Adipocyte (in vitro differentiated cells): ENCODE measurements around the gene CREBBP.

Experiments used
- DNase-seq: peaks from one replicate; pipeline ENCODE4 v3.0.0-alpha.2; 2015; ENCODE audit warnings: low read depth
- H3K27me3 ChIP-seq: replicated peaks from 2 replicates; pipeline ENCODE4 v1.7.0; 2013; ENCODE audit warnings: mild to moderate bottlenecking, low read length, moderate library complexity; ENCODE audit not compliant: control insufficient read depth, insufficient read depth
- H3K36me3 ChIP-seq: 2 replicates; pipeline ENCODE4 v1.7.0; 2013; ENCODE audit warnings: low read length, mild to moderate bottlenecking, moderate library complexity; ENCODE audit not compliant: control insufficient read depth, insufficient read depth, severe bottlenecking
- H3K4me1 ChIP-seq: 2 replicates; pipeline ENCODE4 v1.7.0; 2013; ENCODE audit warnings: mild to moderate bottlenecking, low read length, moderate library complexity; ENCODE audit not compliant: control insufficient read depth, insufficient read depth
- H3K4me3 ChIP-seq: 2 replicates; pipeline ENCODE4 v1.7.0; 2013; ENCODE audit warnings: mild to moderate bottlenecking, low read length, moderate library complexity
- H3K9ac ChIP-seq: 2 replicates; pipeline ENCODE4 v1.7.0; 2013; ENCODE audit warnings: mild to moderate bottlenecking, low read length, moderate library complexity
- H3K9me3 ChIP-seq: 2 replicates; pipeline ENCODE4 v1.7.0; 2013; ENCODE audit warnings: mild to moderate bottlenecking, low read length, moderate library complexity; ENCODE audit not compliant: control insufficient read depth

The CREBBP gene

GRCh38 chr16:3866703-3867431 lies 13.6 kb downstream of the CREBBP start:
- Histone ChIP-seq H3K36me3 (no peaks in the 10 kb centered on the region), H3K4me1 (peaks cover 53% of the 10 kb centered on the region), H3K9me3 (no peaks in the 10 kb centered on the region), H3K27me3 (no peaks in the 10 kb centered on the region), H3K4me3 (no peak overlapping the region), H3K9ac (no peak overlapping the region)
- no peak for DNase-seq

- H3K9me3 ChIP-seq, result no peaks in the 10 kb centered on the region
- H3K4me3 ChIP-seq, result no peak overlapping the region
- no peaks in the 10 kb centered on the region for H3K36me3 ChIP-seq
- H3K27me3 ChIP-seq, result no peaks in the 10 kb centered on the region
- DNase-seq, result no peak
- H3K4me1 ChIP-seq, result peaks cover 50% of the 10 kb centered on the region
- no peak overlapping the region for H3K9ac ChIP-seq
Measured at GRCh38 chr16:3865241-3865640, 15.3 kb downstream of the CREBBP start.

- Histone ChIP-seq H3K27me3 (no peaks in the 10 kb centered on the region), H3K9me3 (no peaks in the 10 kb centered on the region), H3K4me1 (peaks cover 50% of the 10 kb centered on the region), H3K4me3 (no peak overlapping the region), H3K9ac (no peak overlapping the region), H3K36me3 (no peaks in the 10 kb centered on the region)
- DNase-seq, result no peak
Measured at GRCh38 chr16:3864562-3864961, 16.0 kb downstream of the CREBBP start.

- H3K9ac ChIP-seq, result no peak overlapping the region
- H3K4me3 ChIP-seq, result no peak overlapping the region
- no peaks in the 10 kb centered on the region for H3K36me3 ChIP-seq
- no peak for DNase-seq
- peaks cover 53% of the 10 kb centered on the region for H3K4me1 ChIP-seq
- no peaks in the 10 kb centered on the region for H3K9me3 ChIP-seq
- no peaks in the 10 kb centered on the region for H3K27me3 ChIP-seq
Measured at GRCh38 chr16:3863587-3863986, 16.9 kb downstream of the CREBBP start.

GRCh38 chr16:3861808-3862451 lies 18.6 kb downstream of the CREBBP start:
- peak; percentile 45 for DNase-seq
- Histone ChIP-seq H3K9me3 (no peaks in the 10 kb centered on the region), H3K36me3 (no peaks in the 10 kb centered on the region), H3K27me3 (no peaks in the 10 kb centered on the region), H3K4me1 (peaks cover 68% of the 10 kb centered on the region), H3K9ac (peak overlapping the region; percentile 15), H3K4me3 (no peak overlapping the region)

GRCh38 chr16:3859889-3860288 lies 20.6 kb downstream of the CREBBP start:
- Histone ChIP-seq H3K27me3 (no peaks in the 10 kb centered on the region), H3K9ac (no peak overlapping the region), H3K36me3 (no peaks in the 10 kb centered on the region), H3K4me1 (peaks cover 57% of the 10 kb centered on the region), H3K4me3 (no peak overlapping the region), H3K9me3 (no peaks in the 10 kb centered on the region)
- no peak for DNase-seq

- Histone ChIP-seq H3K27me3 (no peaks in the 10 kb centered on the region), H3K36me3 (no peaks in the 10 kb centered on the region), H3K4me1 (peaks cover 56% of the 10 kb centered on the region), H3K9ac (no peak overlapping the region), H3K9me3 (no peaks in the 10 kb centered on the region), H3K4me3 (no peak overlapping the region)
- DNase-seq, result no peak
Measured at GRCh38 chr16:3858801-3859200, 21.7 kb downstream of the CREBBP start.

- Histone ChIP-seq H3K4me1 (peaks cover 49% of the 10 kb centered on the region), H3K9ac (no peak overlapping the region), H3K27me3 (no peaks in the 10 kb centered on the region), H3K9me3 (no peaks in the 10 kb centered on the region), H3K4me3 (no peak overlapping the region), H3K36me3 (no peaks in the 10 kb centered on the region)
- peak; percentile 77 for DNase-seq
Measured at GRCh38 chr16:3857189-3858043, 23.1 kb downstream of the CREBBP start.

GRCh38 chr16:3856367-3857141 lies 24.0 kb downstream of the CREBBP start:
- H3K9ac ChIP-seq, result no peak overlapping the region

GRCh38 chr16:3854750-3855541 lies 25.6 kb downstream of the CREBBP start:
- Histone ChIP-seq H3K27me3 (no peaks in the 10 kb centered on the region), H3K4me1 (peaks cover 33% of the 10 kb centered on the region), H3K9me3 (no peaks in the 10 kb centered on the region), H3K9ac (no peak overlapping the region), H3K36me3 (peaks cover 8% of the 10 kb centered on the region), H3K4me3 (no peak overlapping the region)
- no peak for DNase-seq

More at GRCh38 chr16:3856367-3857141, 24.0 kb downstream of the CREBBP start:
- no peaks in the 10 kb centered on the region for H3K36me3 ChIP-seq
- DNase-seq, result no peak
- H3K4me3 ChIP-seq, result no peak overlapping the region
- H3K27me3 ChIP-seq, result no peaks in the 10 kb centered on the region
- H3K4me1 ChIP-seq, result peaks cover 42% of the 10 kb centered on the region
- no peaks in the 10 kb centered on the region for H3K9me3 ChIP-seq
